Mesenchymal stem cell (in vitro differentiated cells and primary cell): ENCODE measurements around the gene MDFI.

Experiments used
- DNase-seq: peaks from one replicate; pipeline ENCODE4 v3.0.0-alpha.2; 2013
- H2AFZ ChIP-seq: one replicate; pipeline ENCODE4 v1.6.1; 2013; ENCODE audit warnings: low read depth, mild to moderate bottlenecking, control low read depth, inconsistent platforms, low read length, moderate library complexity
- H2AK5ac ChIP-seq: 2 replicates; pipeline ENCODE4 v1.6.1; 2013; ENCODE audit warnings: low read length, moderate library complexity, mild to moderate bottlenecking, inconsistent platforms; ENCODE audit not compliant: severe bottlenecking
- H2BK120ac ChIP-seq: one replicate; pipeline ENCODE4 v1.6.1; 2013; ENCODE audit warnings: low read depth, mild to moderate bottlenecking, inconsistent platforms, low read length, moderate library complexity
- H2BK12ac ChIP-seq, 2 experiments: one replicate each; pipeline ENCODE4 v1.6.1; 2013; ENCODE audit warnings: inconsistent platforms in 2 of 2, low read length in 2 of 2, mild to moderate bottlenecking in 2 of 2, moderate library complexity in 2 of 2, control low read depth in 1 of 2
- H2BK15ac ChIP-seq: one replicate; pipeline ENCODE4 v1.6.1; 2013; ENCODE audit warnings: mild to moderate bottlenecking, low read depth, inconsistent platforms; ENCODE audit not compliant: poor library complexity, severe bottlenecking
- H2BK5ac ChIP-seq: 2 replicates; pipeline ENCODE4 v1.6.1; 2013; ENCODE audit warnings: low read depth, mild to moderate bottlenecking, low read length, control low read depth, inconsistent platforms; ENCODE audit not compliant: poor library complexity, severe bottlenecking
- H3K14ac ChIP-seq, 2 experiments: one replicate each; pipeline ENCODE4 v1.6.1; 2013; ENCODE audit warnings: inconsistent platforms in 2 of 2, low read length in 2 of 2, control low read depth in 1 of 2, mild to moderate bottlenecking in 1 of 2, moderate library complexity in 1 of 2
- H3K18ac ChIP-seq, 2 experiments: one replicate each; pipeline ENCODE4 v1.6.1; 2013; ENCODE audit warnings: inconsistent platforms in 2 of 2, low read length in 2 of 2, control low read depth in 1 of 2, low read depth in 1 of 2, mild to moderate bottlenecking in 1 of 2
- H3K23ac ChIP-seq, 2 experiments: one replicate each; pipeline ENCODE4 v1.6.1; 2013; ENCODE audit warnings: inconsistent platforms in 2 of 2, low read length in 2 of 2, mild to moderate bottlenecking in 2 of 2, moderate library complexity in 2 of 2, control low read depth in 1 of 2
- H3K27ac ChIP-seq: 2 replicates; pipeline ENCODE4 v1.5.1; 2013; ENCODE audit warnings: mild to moderate bottlenecking, moderate library complexity, low read length, control low read depth, inconsistent platforms; ENCODE audit not compliant: poor library complexity, severe bottlenecking
- H3K27me3 ChIP-seq, 2 experiments: 2 replicates each; pipeline versions ENCODE4 v1.6.1 to v1.7.0; 2013; ENCODE audit warnings: low read length in 2 of 2, mild to moderate bottlenecking in 2 of 2, moderate library complexity in 2 of 2, control low read depth in 1 of 2, inconsistent platforms in 1 of 2; ENCODE audit not compliant: control insufficient read depth in 1 of 2, insufficient read depth in 1 of 2
- H3K36me3 ChIP-seq, 2 experiments: 2 replicates each; pipeline versions ENCODE4 v1.6.1 to v1.7.0; 2013; ENCODE audit warnings: low read length in 2 of 2, control low read depth in 1 of 2, inconsistent platforms in 1 of 2, low read depth in 1 of 2, mild to moderate bottlenecking in 1 of 2; ENCODE audit not compliant: insufficient read depth in 2 of 2, control insufficient read depth in 1 of 2
- H3K4ac ChIP-seq, 2 experiments: one replicate each; pipeline ENCODE4 v1.6.1; 2013; ENCODE audit warnings: inconsistent platforms in 2 of 2, low read length in 2 of 2, mild to moderate bottlenecking in 2 of 2, moderate library complexity in 2 of 2, control low read depth in 1 of 2, low read depth in 1 of 2
- H3K4me1 ChIP-seq: 2 replicates; pipeline ENCODE4 v1.6.1; 2013; ENCODE audit warnings: low read depth, low read length, control low read depth; ENCODE audit not compliant: control insufficient read depth, insufficient read depth
- H3K4me2 ChIP-seq: 2 replicates; pipeline ENCODE4 v1.6.1; 2013; ENCODE audit warnings: low read length, mild to moderate bottlenecking, inconsistent platforms; ENCODE audit not compliant: poor library complexity, severe bottlenecking
- H3K4me3 ChIP-seq, 2 experiments: 2 replicates each; pipeline versions ENCODE4 v1.5.1 to v1.7.0; 2013; ENCODE audit warnings: low read length in 2 of 2, mild to moderate bottlenecking in 2 of 2, control low read depth in 1 of 2, low read depth in 1 of 2; ENCODE audit not compliant: insufficient read depth in 1 of 2
- H3K79me1 ChIP-seq: replicated peaks from 2 replicates; pipeline ENCODE4 v1.6.1; 2013; ENCODE audit warnings: mild to moderate bottlenecking, control low read depth, low read length, inconsistent platforms; ENCODE audit not compliant: poor library complexity, severe bottlenecking
- H3K9ac ChIP-seq: 2 replicates; pipeline ENCODE4 v1.7.0; 2013; ENCODE audit warnings: mild to moderate bottlenecking, low read length, moderate library complexity
- H3K9me3 ChIP-seq: 2 replicates; pipeline ENCODE4 v1.7.0; 2013; ENCODE audit warnings: mild to moderate bottlenecking, low read length; ENCODE audit not compliant: control insufficient read depth
- H4K8ac ChIP-seq: one replicate; pipeline ENCODE4 v1.6.1; 2013; ENCODE audit warnings: inconsistent platforms, mild to moderate bottlenecking, low read length, moderate library complexity
- H4K91ac ChIP-seq: one replicate; pipeline ENCODE4 v1.6.1; 2013; ENCODE audit warnings: mild to moderate bottlenecking, low read length, inconsistent platforms
- WGBS: methylation state at CpG from one replicate; pipeline ENCODE4 v1.1.7; 2013; ENCODE audit warnings: mixed read lengths; 5-methylcytosine and 5-hydroxymethylcytosine counted together

MDFI gene

GRCh38 chr6:41675176-41675775, 37.0 kb downstream of the MDFI start:
- Histone ChIP-seq H3K14ac (no peak overlapping the region), H2BK15ac (no peak overlapping the region), H3K79me1 (no peaks in the 10 kb centered on the region), H3K9ac (no peak overlapping the region), H3K36me3 (no peaks in the 10 kb centered on the region), H2BK12ac (no peak overlapping the region), H3K4me2 (no peak overlapping the region), H3K4ac (no peak overlapping the region), H3K4me3 (no peak overlapping the region), H3K4me1 (no peaks in the 10 kb centered on the region), H2BK5ac (no peak overlapping the region), H3K27ac (no peak overlapping the region), H4K91ac (no peak overlapping the region), H2BK120ac (no peak overlapping the region), H3K23ac (no peak overlapping the region), H3K27me3 (peaks cover 38 to 71% of the 10 kb centered on the region in 2 experiments), H2AFZ (no peak overlapping the region), H3K18ac (no peak overlapping the region), H2AK5ac (no peak overlapping the region), H4K8ac (no peak overlapping the region), H3K9me3 (no peaks in the 10 kb centered on the region)
- 73% methylated on average over 6 of the region's 6 CpGs for WGBS
- no peak for DNase-seq

DNA sequence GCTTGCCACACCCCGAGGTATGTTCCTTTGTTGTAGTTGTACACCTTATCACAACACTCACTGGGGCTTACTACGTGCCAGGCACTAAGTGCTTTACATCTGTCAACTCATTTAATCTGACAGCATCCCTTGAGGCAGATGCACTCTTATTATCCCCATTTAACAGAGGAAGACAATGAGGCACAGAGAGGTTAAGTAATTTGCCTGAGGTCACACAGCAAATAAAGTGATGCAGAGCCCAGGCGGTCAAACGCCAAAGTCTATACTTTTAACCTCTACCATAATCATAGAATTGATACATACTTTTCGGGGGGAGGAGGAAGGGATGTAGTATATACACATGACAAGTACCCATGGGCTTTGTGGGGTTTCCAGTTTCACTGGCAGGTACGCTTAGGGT, 37.7 kb downstream of the MDFI start:
- Histone ChIP-seq H3K79me1 (no peaks in the 10 kb centered on the region), H2BK15ac (no peak overlapping the region), H3K4me3 (no peak overlapping the region), H3K4ac (no peak overlapping the region), H3K14ac (no peak overlapping the region), H3K27ac (no peak overlapping the region), H4K8ac (no peak overlapping the region), H3K23ac (no peak overlapping the region), H2BK12ac (no peak overlapping the region), H3K9ac (no peak overlapping the region), H2AFZ (no peak overlapping the region), H3K36me3 (no peaks in the 10 kb centered on the region), H3K18ac (no peak overlapping the region), H3K4me2 (no peak overlapping the region), H2BK5ac (no peak overlapping the region), H3K27me3 (peaks cover 36 to 64% of the 10 kb centered on the region in 2 experiments), H4K91ac (no peak overlapping the region), H3K4me1 (peaks cover 1% of the 10 kb centered on the region), H3K9me3 (no peaks in the 10 kb centered on the region), H2AK5ac (no peak overlapping the region), H2BK120ac (no peak overlapping the region)
- DNase-seq: no peak
- WGBS: 95% methylated on average over 6 of the region's 6 CpGs

DNA sequence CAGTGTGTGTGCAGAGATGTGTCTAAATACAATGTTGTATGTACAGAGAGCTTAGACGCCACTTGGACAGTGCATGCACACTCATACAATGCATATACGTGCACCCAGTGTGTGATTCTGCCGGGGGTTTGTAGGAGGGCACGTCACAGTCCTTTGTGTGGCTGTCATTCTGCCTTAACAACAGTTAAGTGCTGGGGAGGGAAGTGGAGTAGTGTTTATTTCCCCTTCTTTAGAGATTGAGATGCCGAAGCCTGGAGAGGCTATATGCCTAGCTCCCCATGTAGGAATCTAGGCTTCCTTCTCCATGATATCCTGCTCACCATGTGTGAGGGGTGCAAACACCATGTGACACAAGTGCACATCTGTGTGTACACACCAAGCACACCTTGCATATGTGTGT, 38.2 kb downstream of the MDFI start:
- Histone ChIP-seq H3K18ac (no peak overlapping the region), H3K4me3 (no peak overlapping the region), H3K4me2 (no peak overlapping the region), H3K9ac (no peak overlapping the region), H3K9me3 (no peaks in the 10 kb centered on the region), H3K36me3 (no peaks in the 10 kb centered on the region), H2BK15ac (no peak overlapping the region), H2AK5ac (no peak overlapping the region), H3K4me1 (peaks cover 1% of the 10 kb centered on the region), H2BK120ac (no peak overlapping the region), H3K4ac (no peak overlapping the region), H2AFZ (no peak overlapping the region), H2BK5ac (no peak overlapping the region), H3K79me1 (no peaks in the 10 kb centered on the region), H3K14ac (peak overlapping the region in 1 of 2 experiments; percentile 79), H3K27ac (no peak overlapping the region), H4K91ac (no peak overlapping the region), H4K8ac (no peak overlapping the region), H2BK12ac (no peak overlapping the region), H3K23ac (no peak overlapping the region), H3K27me3 (peaks cover 33 to 60% of the 10 kb centered on the region in 2 experiments)
- DNase-seq: no peak
- WGBS: 87% methylated on average over 5 of the region's 5 CpGs

DNA sequence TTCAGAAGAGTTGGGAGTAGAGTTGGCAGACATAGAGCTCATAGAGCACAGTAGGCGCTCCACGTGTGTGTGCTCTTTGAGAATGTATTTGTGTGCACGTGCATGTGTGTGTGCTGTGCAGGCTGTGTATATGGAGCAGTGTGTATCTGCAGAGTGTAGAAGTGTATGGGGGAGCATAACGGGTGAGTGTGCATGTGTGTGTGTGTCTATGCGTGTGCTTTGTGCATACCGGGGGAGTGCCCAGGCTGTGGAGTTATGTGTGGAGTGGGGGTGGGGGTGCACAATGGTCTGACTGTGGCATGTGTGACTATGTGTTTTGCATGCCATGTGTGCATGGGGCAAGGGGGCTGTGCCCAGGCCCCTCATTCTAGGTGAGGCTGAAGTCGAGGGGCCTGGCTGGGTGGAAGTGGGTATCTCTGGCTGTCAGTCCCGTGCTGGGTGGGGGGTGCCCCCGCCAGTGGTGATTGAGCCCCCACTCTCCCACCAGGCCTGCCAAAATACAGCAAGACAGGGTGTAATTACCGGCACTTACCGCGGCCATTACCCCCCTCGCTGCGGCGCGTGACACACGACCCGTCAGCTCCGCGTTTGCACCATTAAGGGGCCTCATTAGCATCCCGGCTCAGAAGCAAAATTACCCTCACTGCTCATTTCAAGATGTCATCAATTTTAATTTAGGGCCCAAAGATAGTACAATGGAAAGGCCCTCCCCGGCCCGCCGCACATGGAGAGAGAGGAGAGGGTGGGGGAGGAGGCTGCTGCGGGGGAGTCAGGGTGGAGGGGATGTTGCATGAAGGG, 39.1 kb downstream of the MDFI start:
- Histone ChIP-seq H3K4me3 (no peak overlapping the region), H2BK120ac (no peak overlapping the region), H3K27me3 (peaks cover 29 to 51% of the 10 kb centered on the region in 2 experiments), H3K36me3 (no peaks in the 10 kb centered on the region), H3K4me1 (peaks cover 3% of the 10 kb centered on the region), H3K9ac (no peak overlapping the region), H2BK5ac (no peak overlapping the region), H3K79me1 (no peaks in the 10 kb centered on the region), H3K27ac (no peak overlapping the region), H3K14ac (no peak overlapping the region), H3K23ac (no peak overlapping the region), H4K8ac (no peak overlapping the region), H4K91ac (no peak overlapping the region), H3K4me2 (no peak overlapping the region), H2BK15ac (no peak overlapping the region), H2AFZ (no peak overlapping the region), H3K4ac (no peak overlapping the region), H3K18ac (no peak overlapping the region), H2BK12ac (no peak overlapping the region), H2AK5ac (no peak overlapping the region), H3K9me3 (no peaks in the 10 kb centered on the region)
- no peak for DNase-seq
- 56% methylated on average over 23 of the region's 25 CpGs for WGBS
